PFSK-1 (cell line): Measurements from ENCODE around the gene SLC15A1.

ENCODE experiments used
- FOXP2 ChIP-seq: optimal IDR thresholded peaks from 2 replicates; pipeline ENCODE3; 2011; ENCODE audit warnings: borderline replicate concordance, control low read depth, inconsistent platforms; ENCODE audit not compliant: insufficient read depth; ENCODE audit errors: extremely low read length, extremely low read depth
- POLR2AphosphoS5 ChIP-seq: IDR thresholded peaks from 2 replicates; pipeline ENCODE4 v1.6.1; 2012; ENCODE audit warnings: low read depth, mild to moderate bottlenecking, control low read depth, low read length, moderate library complexity
- REST ChIP-seq, 2 experiments: IDR thresholded peaks; 2 replicates each; pipeline versions ENCODE4 v1.6.1 to v1.8.0; 2011 to 2012; ENCODE audit warnings: low read depth in 2 of 2, low read length in 2 of 2, control low read depth in 1 of 2, inconsistent platforms in 1 of 2, mild to moderate bottlenecking in 1 of 2, moderate library complexity in 1 of 2; ENCODE audit not compliant: insufficient read depth in 1 of 2
- SIN3A ChIP-seq: IDR thresholded peaks from 2 replicates; pipeline ENCODE4 v1.6.1; 2012; ENCODE audit warnings: mild to moderate bottlenecking, low read length, moderate library complexity, borderline replicate concordance; ENCODE audit not compliant: insufficient read depth
- TAF1 ChIP-seq: IDR thresholded peaks from 2 replicates; pipeline ENCODE4 v1.6.1; 2012; ENCODE audit warnings: low read length, control low read depth, borderline replicate concordance; ENCODE audit not compliant: insufficient read depth

SLC15A1 gene

GRCh38 chr13:98786023-98786422, 33.6 kb upstream of the SLC15A1 start:
- no peak for TF ChIP-seq POLR2AphosphoS5
- no peak for TF ChIP-seq TAF1
- TF ChIP-seq SIN3A: no peak
- no peak for TF ChIP-seq REST (IDR thresholded peaks at IDR 0.05; ENCODE audit: insufficient read depth in 1 of 2, low read depth in 2 of 2, low read length in 2 of 2)
- TF ChIP-seq FOXP2: no peak

GRCh38 chr13:98785405-98785804, 32.9 kb upstream of the SLC15A1 start:
- no peak for TF ChIP-seq SIN3A
- no peak for TF ChIP-seq POLR2AphosphoS5
- no peak for TF ChIP-seq REST (IDR thresholded peaks at IDR 0.05; ENCODE audit: insufficient read depth in 1 of 2, low read depth in 2 of 2, low read length in 2 of 2)
- no peak for TF ChIP-seq TAF1
- TF ChIP-seq FOXP2: no peak

- TF ChIP-seq FOXP2 (no peak), REST (IDR thresholded peaks at IDR 0.05; ENCODE audit: insufficient read depth in 1 of 2, low read depth in 2 of 2, low read length in 2 of 2) (no peak), TAF1 (no peak), POLR2AphosphoS5 (no peak), SIN3A (no peak)
Observed at GRCh38 chr13:98784666-98785065, 32.2 kb upstream of the SLC15A1 start.

GRCh38 chr13:98783856-98784478, 31.5 kb upstream of the SLC15A1 start:
- TF ChIP-seq FOXP2: no peak

- TF ChIP-seq POLR2AphosphoS5 (no peak), REST (IDR thresholded peaks at IDR 0.05; ENCODE audit: insufficient read depth in 1 of 2, low read depth in 2 of 2, low read length in 2 of 2) (no peak), SIN3A (no peak)
Observed at GRCh38 chr13:98782654-98783053, 30.2 kb upstream of the SLC15A1 start.
